Suprapubic skin (tissue), 4 donors: Measurements from ENCODE around the gene TAOK1. TPM values are rescaled to one million over a fixed set of nuclear protein-coding genes. Genes with fewer than 3 reads are reported as not detected.

ENCODE experiments used
- DNase-seq, 2 donors: peaks; one replicate each; pipeline ENCODE4 v3.0.0-alpha.2; 2019; ENCODE audit warnings: low spot score in 2 of 2
- H3K27ac ChIP-seq: fragments of 200-600 bp; sonication (generic); one replicate; pipeline ENCODE4 v1.5.1; 2019
- H3K27me3 ChIP-seq: fragments of 200-600 bp; sonication (generic); one replicate; pipeline ENCODE4 v1.5.1; 2019
- H3K36me3 ChIP-seq: fragments of 200-600 bp; sonication (generic); one replicate; pipeline ENCODE4 v1.5.1; 2019
- H3K4me1 ChIP-seq: fragments of 200-600 bp; sonication (generic); one replicate; pipeline ENCODE4 v1.5.1; 2019
- H3K4me3 ChIP-seq: fragments of 200-600 bp; sonication (generic); one replicate; pipeline ENCODE4 v1.5.1; 2019; ENCODE audit warnings: mild to moderate bottlenecking
- H3K9me3 ChIP-seq: fragments of 200-600 bp; sonication (generic); one replicate; pipeline ENCODE4 v1.5.1; 2019
- EP300 ChIP-seq: sonication (generic); formaldehyde crosslinking; IDR thresholded peaks from one replicate; pipeline ENCODE4 v1.6.1; 2017; ENCODE audit warnings: antibody characterized with exemption
- POLR2A ChIP-seq, 2 donors: fragments of 450-650 bp; IDR thresholded peaks; one replicate each; pipeline ENCODE4 v1.6.1; 2017; ENCODE audit warnings: antibody characterized with exemption in 2 of 2, mild to moderate bottlenecking in 2 of 2, moderate library complexity in 2 of 2
- POLR2AphosphoS5 ChIP-seq, 3 donors: sonication (generic); formaldehyde crosslinking; IDR thresholded peaks; one replicate each; pipeline ENCODE4 v1.6.1; 2017; ENCODE audit warnings: antibody characterized with exemption in 3 of 3
- WGBS: methylation state at CpG from one replicate; pipeline ENCODE4 v1.1.5; 2018; 5-methylcytosine and 5-hydroxymethylcytosine counted together
- total RNA-seq, 4 donors: library from RNA; depleted of rRNA; stranded (reverse); fragments of >200 nt; gene quantifications; one replicate each; pipeline ENCODE4 v1.1.0, GENCODE V29; 2016
- TF ChIP-seq, protein P1 (sequence below), 2 donors: fragments of 200-600 bp in 1 of 2; fragments of 450-650 bp in 1 of 2; sonication (generic) in 1 of 2; IDR thresholded peaks; one replicate each; pipeline ENCODE4 v1.5.1; 2016 to 2019; ENCODE audit warnings: antibody characterized with exemption in 2 of 2, mild to moderate bottlenecking in 1 of 2, moderate library complexity in 1 of 2

Gene TAOK1
- total RNA-seq, 4 donors from 2014 or later: 42.1 to 58.3 (median 51.2) TPM

DNA sequence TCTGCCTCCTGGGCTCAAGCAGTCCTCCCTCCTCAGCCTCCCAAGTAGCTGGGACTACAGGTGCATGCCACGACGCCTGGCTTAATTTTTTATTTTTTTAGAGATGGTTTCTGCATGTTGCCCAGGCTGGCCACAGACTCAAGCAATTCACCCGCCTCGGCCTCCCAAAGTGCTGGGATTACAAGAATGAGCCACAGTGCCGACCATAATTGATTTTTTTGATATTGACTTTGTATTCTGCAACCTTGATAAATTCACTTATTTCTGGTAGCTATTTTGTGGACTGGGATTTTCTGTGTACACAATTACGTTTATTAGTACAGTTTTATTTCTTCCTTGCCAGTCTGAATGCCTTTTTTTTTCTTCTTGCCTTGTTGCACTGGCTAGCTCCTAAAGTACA is 30.0 kb downstream of the TAOK1 start:
- H3K4me1 ChIP-seq: peaks cover 5% of the 10 kb centered on the region
- no peak overlapping the region for H3K27ac ChIP-seq
- WGBS: 81% methylated on average over 6 of the region's 6 CpGs

DNA sequence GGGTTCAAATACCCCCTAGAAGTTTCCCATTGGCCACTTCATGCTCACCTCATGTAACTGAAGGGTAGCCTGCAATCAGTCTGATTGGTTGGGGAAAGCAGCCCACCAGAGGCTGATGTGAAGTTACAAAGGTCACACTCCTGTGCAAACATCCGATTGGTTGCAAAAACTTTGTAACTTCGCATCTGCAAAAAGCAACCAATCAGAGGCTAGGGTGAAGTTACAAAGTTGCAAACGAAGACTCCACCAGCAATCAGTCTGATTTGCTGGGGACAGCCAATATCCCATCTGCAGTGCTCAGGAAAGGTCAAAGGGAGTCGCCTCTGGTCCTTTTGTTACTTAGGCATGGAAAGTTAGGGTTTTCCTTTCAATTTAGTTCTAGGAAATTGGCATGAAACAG is 40.1 kb downstream of the TAOK1 start:
- Histone ChIP-seq H3K36me3 (no peaks in the 10 kb centered on the region), H3K27ac (no peak overlapping the region), H3K4me3 (no peak overlapping the region), H3K9me3 (no peaks in the 10 kb centered on the region), H3K4me1 (peaks cover 20% of the 10 kb centered on the region), H3K27me3 (no peaks in the 10 kb centered on the region)
- TF ChIP-seq POLR2A (IDR thresholded peaks at IDR 0.05) (no peak), EP300 (no peak), POLR2AphosphoS5 (IDR thresholded peaks at IDR 0.05) (no peak)
- TF ChIP-seq, protein P1, sequence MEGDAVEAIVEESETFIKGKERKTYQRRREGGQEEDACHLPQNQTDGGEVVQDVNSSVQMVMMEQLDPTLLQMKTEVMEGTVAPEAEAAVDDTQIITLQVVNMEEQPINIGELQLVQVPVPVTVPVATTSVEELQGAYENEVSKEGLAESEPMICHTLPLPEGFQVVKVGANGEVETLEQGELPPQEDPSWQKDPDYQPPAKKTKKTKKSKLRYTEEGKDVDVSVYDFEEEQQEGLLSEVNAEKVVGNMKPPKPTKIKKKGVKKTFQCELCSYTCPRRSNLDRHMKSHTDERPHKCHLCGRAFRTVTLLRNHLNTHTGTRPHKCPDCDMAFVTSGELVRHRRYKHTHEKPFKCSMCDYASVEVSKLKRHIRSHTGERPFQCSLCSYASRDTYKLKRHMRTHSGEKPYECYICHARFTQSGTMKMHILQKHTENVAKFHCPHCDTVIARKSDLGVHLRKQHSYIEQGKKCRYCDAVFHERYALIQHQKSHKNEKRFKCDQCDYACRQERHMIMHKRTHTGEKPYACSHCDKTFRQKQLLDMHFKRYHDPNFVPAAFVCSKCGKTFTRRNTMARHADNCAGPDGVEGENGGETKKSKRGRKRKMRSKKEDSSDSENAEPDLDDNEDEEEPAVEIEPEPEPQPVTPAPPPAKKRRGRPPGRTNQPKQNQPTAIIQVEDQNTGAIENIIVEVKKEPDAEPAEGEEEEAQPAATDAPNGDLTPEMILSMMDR (IDR thresholded peaks at IDR 0.05): no peak
- no peak for DNase-seq
- WGBS: 86% methylated on average over 4 of the region's 4 CpGs

More for the DNA sequence above, 30.0 kb downstream of the TAOK1 start:
- TF ChIP-seq POLR2A (IDR thresholded peaks at IDR 0.05) (no peak), EP300 (no peak), POLR2AphosphoS5 (IDR thresholded peaks at IDR 0.05) (no peak)
- TF ChIP-seq, protein P1 (IDR thresholded peaks at IDR 0.05): no peak
- Histone ChIP-seq H3K4me3 (no peak overlapping the region), H3K36me3 (peaks cover 5% of the 10 kb centered on the region), H3K9me3 (no peaks in the 10 kb centered on the region), H3K27me3 (no peaks in the 10 kb centered on the region)
- DNase-seq: no peak

DNA sequence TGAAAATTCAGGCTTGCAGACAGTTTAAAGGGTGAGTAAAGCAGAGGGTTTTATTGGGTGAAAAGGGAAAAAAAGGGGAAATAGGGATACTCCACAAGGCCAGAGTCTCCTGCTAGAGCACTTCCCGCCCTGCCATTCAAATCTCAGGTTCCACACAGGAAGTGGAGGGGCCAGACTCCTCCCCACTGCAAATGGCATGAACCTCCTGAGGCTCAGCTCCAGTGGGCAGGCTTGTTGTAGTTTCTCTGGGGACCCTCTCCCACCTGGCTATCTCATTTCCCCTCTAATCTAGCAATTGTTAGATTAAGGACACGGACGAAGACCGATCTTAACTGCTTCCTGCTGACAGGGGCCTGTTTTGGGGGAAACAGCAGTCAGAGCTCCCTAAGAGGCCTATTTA is 43.4 kb downstream of the TAOK1 start:
- TF ChIP-seq EP300 (no peak), POLR2AphosphoS5 (IDR thresholded peaks at IDR 0.05) (no peak), POLR2A (IDR thresholded peaks at IDR 0.05) (no peak)
- TF ChIP-seq, protein P1 (IDR thresholded peaks at IDR 0.05): no peak
- Histone ChIP-seq H3K4me1 (peaks cover 20% of the 10 kb centered on the region), H3K4me3 (no peak overlapping the region), H3K9me3 (no peaks in the 10 kb centered on the region), H3K36me3 (no peaks in the 10 kb centered on the region), H3K27ac (no peak overlapping the region), H3K27me3 (no peaks in the 10 kb centered on the region)
- 64% methylated on average over 4 of the region's 4 CpGs for WGBS
- no peak for DNase-seq

DNA sequence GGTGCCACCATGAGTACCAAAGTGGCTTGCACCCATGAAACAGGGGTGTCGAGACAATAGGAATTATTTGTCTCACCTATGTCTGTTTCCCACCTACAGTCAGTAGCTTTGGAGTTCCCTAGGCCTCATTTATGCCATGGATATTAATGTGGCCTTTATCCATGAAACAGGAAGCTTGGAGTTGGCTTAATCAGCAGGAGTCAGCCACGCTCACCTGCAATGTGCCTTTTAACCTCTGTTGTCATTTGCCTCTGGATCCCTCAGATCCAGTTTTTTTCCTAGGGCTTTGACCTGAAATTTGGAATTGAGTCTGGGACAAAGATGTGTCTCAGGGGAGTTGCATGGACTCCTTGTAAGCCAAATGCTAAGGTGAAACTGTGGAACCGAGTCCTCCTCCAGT is 44.4 kb downstream of the TAOK1 start:
- no peak for TF ChIP-seq EP300
- no peak for TF ChIP-seq POLR2AphosphoS5 (IDR thresholded peaks at IDR 0.05)
- TF ChIP-seq, protein P1 (IDR thresholded peaks at IDR 0.05): no peak
- TF ChIP-seq POLR2A (IDR thresholded peaks at IDR 0.05): no peak
- Histone ChIP-seq H3K4me3 (no peak overlapping the region), H3K27ac (no peak overlapping the region), H3K27me3 (no peaks in the 10 kb centered on the region), H3K4me1 (peaks cover 20% of the 10 kb centered on the region), H3K9me3 (no peaks in the 10 kb centered on the region), H3K36me3 (no peaks in the 10 kb centered on the region)
- no peak for DNase-seq
- 94% methylated on average over 3 of the region's 3 CpGs for WGBS

DNA sequence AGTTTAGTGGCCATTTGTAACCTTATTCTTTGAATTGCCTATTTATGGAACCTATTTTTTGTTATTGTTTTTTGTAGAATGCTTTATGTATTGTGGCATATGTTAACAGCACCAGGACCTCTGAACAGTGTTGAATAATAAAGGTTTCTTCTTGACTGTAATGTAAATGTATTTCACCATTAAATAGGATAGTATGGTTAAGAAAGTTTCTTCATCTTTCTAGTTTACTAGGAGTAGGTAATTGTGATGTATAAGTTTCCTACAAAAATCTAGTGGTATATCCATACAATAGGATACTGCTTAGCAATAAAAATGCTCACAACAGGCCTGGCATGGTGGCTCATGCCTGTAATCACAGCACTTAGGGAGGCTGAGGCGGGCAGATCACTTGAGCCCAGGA is 52.3 kb downstream of the TAOK1 start:
- H3K4me3 ChIP-seq: no peak overlapping the region
- WGBS: 100% methylated on average over 1 of the region's 1 CpG
- no peak for TF ChIP-seq POLR2AphosphoS5 (IDR thresholded peaks at IDR 0.05)
- TF ChIP-seq POLR2A (IDR thresholded peaks at IDR 0.05): no peak
- TF ChIP-seq, protein P1 (IDR thresholded peaks at IDR 0.05): no peak
- no peak for TF ChIP-seq EP300
- H3K9me3 ChIP-seq: no peaks in the 10 kb centered on the region
- peaks cover 16% of the 10 kb centered on the region for H3K4me1 ChIP-seq
- no peak overlapping the region for H3K27ac ChIP-seq
- DNase-seq: no peak
- no peaks in the 10 kb centered on the region for H3K27me3 ChIP-seq
- H3K36me3 ChIP-seq: peaks cover 3% of the 10 kb centered on the region
